ENCODE measurements around the gene CMSS1.

DNA sequence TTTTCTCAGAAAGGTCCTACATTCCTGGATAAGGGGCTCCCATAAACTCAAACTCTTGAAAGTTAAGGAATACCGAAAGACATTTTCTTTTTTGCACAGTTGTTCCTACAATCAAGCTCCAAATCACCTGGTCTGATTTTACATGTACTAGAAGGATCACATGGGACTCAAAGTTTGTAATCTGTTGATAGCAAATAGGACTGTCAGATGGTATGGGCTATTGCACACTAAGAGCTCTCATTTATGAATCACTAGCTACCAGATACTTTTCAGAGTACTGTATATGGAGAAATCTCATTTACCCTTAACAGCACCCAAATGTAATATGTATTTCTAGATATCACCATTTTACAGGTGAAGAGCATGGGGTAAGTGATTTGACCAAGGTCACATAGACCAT lies 49.5 kb upstream of the CMSS1 start:
- TF ChIP-seq POLR2A (IDR thresholded peaks at IDR 0.05; ENCODE audit: low read depth, low read length): no peak
- no peak for TF ChIP-seq TAF1 (IDR thresholded peaks at IDR 0.05; ENCODE audit: borderline replicate concordance, low read depth, low read length)
